Measurements from ENCODE around the gene NAXE.
"Not testable (repeated sequence)": the region's sequence is repeated elsewhere in the genome, so short reads cannot be mapped to it uniquely, and the experiment has no call there.

The NAXE gene

DNA sequence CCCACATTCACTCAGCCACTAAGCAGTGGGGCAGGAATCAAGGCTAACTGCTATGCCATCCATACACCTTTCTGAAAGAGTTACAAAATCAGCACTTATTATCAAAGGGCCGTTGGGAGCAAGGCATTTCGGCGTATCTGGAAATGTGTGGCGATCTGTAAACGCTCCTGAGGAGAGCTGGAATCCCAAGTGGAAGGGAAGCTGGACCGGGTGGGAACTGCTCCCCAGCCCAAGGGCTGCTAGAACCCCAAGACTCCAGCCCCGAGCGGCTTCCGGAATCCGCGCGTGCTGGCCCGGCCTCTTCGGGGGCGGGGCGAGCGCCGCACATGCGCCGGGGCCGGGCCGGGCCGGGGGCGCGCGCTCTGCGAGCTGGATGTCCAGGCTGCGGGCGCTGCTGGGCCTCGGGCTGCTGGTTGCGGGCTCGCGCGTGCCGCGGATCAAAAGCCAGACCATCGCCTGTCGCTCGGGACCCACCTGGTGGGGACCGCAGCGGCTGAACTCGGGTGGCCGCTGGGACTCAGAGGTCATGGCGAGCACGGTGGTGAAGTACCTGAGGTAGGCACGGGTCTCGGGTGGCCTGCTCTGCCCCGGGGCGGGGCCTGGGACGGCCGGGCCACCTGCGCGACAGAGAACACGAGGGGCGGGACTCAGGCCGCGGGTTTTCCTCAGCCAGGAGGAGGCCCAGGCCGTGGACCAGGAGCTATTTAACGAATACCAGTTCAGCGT is at the start of gene NAXE:
TSS of gene NAXE (plus strand) at position 345 of the 726 bp plus-strand sequence. CDS start at position 374, 29 bp downstream.
- DNase-seq: peak; percentile 81

DNA sequence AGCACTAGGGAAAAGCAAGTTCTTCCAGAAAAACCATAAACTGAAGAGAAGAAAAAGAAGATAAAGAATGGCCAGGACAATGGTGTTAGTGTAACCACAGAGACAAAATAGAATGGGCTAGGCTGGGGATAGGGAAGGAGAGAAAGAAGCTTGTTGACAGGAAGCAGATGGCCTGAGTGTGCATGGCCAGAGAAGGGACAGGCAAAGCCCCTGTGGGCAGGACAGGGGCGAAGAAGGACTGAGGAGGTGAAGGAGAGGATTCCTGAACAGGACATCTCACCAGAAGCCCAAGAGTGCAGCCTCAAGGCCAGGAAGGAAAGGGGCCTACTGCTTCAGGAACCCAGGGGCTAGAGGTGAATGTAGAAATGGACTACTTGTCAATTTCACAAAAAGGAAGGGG is 48.5 kb upstream of the NAXE start:
- DNase-seq: no peak

DNA sequence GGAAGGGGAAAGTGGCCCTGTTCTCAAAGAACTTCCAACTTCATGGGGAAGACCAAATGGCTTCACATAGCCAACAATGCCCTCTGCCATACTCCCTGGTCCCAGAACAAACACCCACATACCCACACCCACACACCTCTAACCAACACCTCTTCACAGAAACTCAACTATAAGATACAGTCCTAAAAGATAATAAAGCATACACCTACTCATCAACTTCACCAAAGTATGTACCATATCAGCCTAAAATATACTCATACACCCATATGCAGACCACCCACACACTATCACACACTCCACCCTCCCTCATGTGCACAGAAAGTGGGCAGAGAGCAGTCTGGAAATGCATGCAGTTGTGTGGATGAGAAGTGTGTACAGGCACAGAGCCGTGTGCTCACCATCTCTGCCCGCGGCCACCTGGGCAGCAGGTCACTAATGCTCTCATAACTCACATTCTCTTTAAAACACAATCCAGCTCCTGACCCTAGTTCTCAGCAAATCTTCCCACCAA is 46.9 kb upstream of the NAXE start:
- DNase-seq: no peak

GRCh38 chr1:156546267-156546666 is 45.3 kb upstream of the NAXE start:
- DNase-seq: no peak

DNA sequence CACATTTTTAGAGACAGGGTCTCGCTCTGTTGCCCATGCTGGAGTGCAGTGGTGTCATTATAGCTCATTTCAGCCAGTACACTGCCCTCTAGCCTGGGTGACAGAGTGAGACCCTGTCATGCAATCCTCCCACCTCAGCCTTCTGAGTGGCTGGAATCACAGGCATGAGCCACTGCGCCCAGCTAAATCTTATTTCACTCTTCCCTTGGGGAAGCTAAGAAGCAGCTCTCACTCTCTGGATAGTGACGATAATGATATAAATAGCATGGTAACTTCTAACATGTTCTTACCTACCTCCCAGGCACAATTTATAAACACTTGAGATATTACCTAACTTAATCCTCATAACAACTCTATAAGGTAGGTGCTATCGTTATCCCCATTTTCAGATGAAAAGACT is 44.1 kb upstream of the NAXE start:
- no peak for DNase-seq

DNA sequence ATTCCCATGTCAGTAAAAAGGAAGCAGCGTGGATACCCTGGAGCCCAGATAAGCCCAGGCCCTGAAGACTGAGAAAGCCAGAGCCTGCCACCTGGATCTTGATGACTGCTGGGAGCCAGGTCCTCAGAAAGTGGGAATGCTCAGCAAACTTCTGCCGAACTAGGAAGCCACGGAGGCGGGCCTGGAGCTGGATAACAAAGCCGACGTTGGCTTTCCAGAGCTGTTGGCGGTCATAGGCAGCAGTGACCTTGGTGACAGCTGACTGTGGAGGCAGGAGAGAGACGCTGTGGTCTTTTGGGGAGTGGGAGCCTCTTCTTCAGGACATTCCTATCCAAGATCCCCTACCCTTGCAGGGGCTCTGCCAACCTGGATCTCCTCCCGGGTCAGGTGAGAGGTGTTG is 43.6 kb upstream of the NAXE start:
- DNase-seq: no peak

DNA sequence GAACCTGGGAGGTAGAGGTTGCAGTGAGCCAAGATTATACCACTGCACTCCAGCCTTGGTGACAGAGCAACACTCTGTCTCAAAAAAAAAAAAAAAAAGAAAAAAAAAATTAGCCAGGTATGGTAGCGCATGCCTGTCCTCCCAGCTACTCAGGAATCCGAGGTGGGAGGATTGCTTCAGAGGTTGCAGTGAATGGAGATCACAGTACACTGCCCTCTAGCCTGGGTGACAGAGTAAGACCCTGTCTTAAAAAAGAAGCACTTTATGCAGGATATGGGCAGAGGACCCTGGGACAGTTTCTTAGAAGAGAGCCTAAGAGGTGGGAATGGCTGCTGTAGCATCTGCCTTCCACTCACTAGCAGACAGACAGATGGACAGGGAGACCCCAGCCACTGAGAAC is 42.2 kb upstream of the NAXE start:
- no peak for DNase-seq

DNA sequence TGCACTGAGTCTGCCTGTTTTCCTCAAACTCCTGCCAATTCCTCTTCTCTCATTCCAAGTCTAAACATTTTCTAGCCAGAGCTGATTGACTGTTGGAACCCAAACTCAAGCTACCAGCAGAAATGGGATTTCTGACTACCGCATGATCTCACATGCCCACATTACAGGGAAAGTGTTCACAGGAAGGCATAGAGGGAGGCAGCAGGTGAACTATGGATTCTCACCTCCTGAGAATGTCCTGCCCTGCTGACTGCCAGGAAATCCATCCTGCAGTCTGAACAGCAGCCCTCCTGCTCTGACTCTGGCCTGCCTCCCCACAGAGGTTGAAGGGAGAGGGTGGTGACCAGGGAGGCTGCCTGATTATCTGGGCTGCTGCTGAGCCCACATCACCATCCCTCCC is 41.7 kb upstream of the NAXE start:
- DNase-seq: no peak

- no peak for DNase-seq
Observed at GRCh38 chr1:156550346-156550745, 41.2 kb upstream of the NAXE start.

GRCh38 chr1:156551066-156551643 is 40.4 kb upstream of the NAXE start:
- no peak for DNase-seq

- no peak for DNase-seq
Observed at GRCh38 chr1:156551869-156552268, 39.7 kb upstream of the NAXE start.

DNA sequence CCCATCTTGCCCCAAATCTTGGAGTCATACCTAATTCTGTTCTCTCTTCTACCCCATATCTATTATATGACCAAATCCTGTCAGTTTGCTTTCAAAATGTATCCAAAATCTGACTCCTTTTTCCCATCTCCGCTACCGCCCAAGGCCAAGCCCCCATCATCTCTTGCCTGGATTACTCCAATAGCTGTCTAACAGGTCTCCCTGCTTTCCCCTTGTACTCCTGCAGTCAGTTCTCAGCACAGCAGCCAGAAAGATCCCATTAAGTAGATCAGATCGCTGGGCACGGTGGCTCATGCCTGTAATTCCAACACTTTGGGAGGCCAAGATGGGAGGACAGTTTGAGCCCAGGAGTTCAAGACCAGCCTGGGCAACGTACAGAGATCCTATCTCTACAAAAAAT is 39.1 kb upstream of the NAXE start:
- no peak for DNase-seq

GRCh38 chr1:156552937-156553336 is 38.6 kb upstream of the NAXE start:
- not testable (repeated sequence) for DNase-seq

DNA sequence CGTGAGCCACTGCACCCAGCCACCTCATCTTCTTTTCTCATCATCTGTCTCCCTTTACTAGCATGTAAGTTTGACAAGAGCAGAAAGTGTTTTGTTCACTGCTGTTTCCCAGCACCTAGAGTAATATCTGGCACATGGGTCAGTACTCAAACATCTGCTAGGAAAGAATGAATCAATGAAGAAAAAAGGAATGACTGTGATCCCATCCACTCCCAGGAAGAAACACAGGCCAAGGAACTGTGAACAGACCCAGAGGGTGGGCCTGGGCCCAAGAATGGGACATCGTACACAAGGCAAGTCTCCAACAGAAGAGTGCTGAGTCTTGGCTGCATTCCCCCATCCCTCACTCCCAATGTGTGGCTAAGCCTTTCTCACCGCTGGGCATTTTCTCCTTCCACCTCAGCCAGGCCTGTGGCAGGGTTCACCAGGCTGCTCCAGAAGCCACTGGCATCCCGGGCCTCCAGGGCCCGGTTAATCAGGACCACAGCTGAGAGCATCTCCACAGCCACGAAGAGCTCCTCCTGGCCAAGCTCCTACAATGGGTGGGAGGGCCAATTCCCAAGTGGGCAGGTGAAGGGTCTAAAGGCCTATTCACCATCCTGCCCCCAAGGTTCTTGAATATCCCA is 37.6 kb upstream of the NAXE start:
- DNase-seq: no peak

DNA sequence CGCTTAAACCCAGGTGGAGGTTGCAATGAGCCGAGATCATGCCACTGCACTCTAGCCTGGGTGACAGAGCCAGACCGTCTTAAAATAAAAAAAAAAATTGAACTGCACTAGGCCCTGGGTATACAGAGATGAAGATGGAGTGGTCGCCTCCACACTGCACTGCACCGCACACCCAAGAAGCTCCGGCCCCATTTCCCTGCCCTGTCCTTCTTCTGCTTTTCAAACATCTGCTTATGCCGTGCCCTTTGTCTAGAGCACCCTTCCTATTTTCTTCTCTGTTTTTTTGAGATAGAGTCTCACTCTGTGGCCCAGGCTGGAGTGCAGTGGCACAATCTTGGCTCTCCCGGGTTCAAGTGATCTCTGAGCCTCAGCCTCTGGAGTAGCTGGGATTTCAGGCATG is 36.6 kb upstream of the NAXE start:
- no peak for DNase-seq

DNA sequence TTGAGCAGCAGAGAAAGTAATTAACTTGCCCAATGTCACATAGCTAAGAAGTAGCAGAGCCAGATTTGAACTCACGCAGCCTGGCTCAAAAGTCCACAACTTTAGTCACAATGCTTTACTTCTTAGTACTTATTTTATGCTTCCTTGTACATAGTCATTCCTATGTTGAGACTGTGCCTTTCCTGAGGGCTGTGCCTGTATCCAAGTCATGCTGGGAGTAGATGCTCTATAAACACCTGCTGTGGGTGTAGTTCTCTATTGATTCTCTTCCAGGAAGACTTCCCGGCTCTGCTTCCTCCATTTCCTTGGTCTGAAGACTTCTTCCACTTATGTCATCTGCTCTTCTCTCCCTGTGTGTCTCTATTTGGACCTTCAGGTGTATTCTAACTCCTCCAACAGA is 35.9 kb upstream of the NAXE start:
- no peak for DNase-seq

DNA sequence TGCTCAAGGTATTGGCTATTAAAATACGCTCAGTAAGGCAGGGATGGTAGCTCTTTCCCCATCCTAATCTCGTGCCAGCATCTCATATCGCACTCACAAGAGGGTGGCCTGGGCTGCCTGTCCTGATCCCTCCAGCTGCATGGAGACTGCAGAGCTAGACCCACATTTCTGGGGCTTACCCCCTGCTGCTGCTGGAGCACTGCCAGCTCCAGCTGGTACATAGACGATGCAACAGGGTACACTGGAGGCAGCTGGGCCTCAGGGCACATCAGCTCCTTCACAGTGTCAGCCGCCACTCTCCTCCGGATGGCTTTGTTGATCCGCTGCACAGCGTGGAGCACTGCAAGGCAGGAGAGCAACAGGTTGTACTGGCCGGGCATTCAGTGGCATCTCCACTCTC is 35.2 kb upstream of the NAXE start:
- no peak for DNase-seq

DNA sequence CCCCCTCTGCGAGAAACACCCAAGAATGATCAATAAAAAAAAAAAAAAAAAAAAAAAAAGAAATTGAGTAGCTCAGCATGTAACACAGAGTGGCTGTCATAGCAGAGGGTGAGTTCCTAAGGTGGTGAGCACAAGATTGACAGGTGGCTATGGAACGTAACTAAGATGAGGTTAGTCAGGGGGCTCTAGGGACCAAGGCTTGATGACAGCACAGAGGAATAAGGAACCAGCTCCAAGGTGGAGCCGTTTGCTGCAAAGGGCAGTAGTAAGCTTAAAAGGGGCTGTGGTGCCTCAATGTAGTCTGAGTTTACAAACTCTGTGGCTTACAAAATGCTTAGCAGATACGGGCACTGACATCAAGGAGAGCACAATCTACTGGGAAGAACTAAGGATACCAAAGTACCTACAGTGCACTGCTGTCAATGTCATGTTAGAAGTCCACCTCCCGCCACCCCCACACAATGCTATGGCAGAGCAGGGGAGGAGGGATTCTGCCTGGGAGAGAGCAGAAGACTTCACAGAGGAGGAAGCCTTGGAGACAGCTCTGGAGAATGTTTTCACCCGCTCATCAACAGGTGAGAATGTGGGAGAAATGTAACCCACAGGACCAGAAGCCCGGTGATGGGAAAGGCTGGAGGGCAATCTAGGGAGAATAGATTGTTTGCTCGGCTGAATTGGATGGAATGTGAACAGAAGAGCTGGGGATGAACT is 32.3 kb upstream of the NAXE start:
- DNase-seq: no peak

- no peak for DNase-seq
Observed at GRCh38 chr1:156559797-156560385, 31.7 kb upstream of the NAXE start.

DNA sequence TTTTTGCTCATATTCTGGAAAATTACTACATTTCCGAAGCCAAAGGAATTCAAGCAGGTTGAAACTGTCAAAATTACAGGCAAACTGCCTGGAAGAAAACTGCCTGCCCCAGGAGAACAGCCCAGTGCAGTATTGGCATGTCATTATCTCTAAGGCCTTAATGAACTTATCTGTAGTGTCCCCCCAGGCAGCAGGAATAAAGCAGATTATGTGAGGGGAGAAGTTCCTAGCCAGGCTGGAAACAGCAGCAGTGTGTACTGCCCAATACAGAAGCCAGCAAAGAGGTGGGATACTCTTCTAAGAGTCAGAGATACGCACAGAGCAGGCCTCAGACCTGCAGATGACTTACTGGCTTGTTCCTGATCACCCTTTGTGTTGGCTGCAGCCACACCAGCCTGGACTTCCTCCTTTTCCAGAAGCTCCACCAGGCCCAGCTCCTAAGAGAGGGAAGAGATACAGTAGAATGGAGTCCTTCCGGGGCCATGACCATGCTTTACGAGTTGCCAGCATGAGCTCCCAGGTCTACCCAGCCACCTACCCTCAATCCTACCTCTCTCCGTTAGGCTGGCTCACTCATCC is 30.9 kb upstream of the NAXE start:
- DNase-seq: no peak

DNA sequence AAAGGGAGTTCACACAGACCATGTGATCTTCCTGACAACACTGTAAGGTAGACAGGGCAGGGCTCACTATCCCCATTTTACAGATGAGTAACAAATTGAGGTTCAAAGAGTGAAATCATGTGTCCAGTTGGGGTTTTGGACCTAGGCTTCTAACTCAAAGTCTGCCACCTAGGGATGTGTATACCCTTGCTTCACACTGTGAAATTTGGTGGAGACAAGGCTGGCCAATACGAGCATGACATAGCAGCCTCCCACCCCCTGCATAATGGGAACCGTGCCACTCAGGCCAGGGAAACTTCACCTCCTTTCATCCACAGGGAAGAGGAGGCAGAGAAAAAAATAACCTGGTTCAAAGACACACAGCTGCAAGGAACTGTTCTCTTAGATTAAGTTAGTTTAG is 26.1 kb upstream of the NAXE start:
- no peak for DNase-seq

DNA sequence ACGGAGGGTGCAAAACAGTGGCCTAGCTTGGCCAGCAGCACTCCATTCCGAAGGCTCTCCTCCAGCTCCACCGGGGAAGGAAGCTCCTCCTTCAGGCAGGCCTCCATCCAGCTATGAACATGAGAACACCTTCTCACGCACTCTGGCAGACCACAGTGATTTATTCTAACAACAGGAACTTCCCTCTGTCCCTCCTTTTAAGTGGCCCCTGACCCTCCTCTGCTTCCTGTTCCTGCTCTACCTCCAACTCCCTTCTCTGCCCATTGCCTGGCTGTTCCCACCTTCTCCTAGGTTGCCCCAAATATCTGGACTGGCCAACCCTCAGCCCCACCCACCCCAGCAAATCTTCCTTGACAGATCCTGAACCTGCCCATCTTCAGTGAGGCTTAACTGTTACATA is 25.1 kb upstream of the NAXE start:
- DNase-seq: no peak

Measured in SHP77 treated with DMSO at 0.1 percent for 48 hours (cell line).